Measurements from ENCODE around the gene TMEM225B.

GRCh38 chr7:99615989-99616358, 17.9 kb downstream of the TMEM225B start:
- TF ChIP-seq, protein P1, sequence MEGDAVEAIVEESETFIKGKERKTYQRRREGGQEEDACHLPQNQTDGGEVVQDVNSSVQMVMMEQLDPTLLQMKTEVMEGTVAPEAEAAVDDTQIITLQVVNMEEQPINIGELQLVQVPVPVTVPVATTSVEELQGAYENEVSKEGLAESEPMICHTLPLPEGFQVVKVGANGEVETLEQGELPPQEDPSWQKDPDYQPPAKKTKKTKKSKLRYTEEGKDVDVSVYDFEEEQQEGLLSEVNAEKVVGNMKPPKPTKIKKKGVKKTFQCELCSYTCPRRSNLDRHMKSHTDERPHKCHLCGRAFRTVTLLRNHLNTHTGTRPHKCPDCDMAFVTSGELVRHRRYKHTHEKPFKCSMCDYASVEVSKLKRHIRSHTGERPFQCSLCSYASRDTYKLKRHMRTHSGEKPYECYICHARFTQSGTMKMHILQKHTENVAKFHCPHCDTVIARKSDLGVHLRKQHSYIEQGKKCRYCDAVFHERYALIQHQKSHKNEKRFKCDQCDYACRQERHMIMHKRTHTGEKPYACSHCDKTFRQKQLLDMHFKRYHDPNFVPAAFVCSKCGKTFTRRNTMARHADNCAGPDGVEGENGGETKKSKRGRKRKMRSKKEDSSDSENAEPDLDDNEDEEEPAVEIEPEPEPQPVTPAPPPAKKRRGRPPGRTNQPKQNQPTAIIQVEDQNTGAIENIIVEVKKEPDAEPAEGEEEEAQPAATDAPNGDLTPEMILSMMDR (IDR thresholded peaks at IDR 0.05): no peak
- TF ChIP-seq POLR2A (IDR thresholded peaks at IDR 0.05): no peak
